CD4-positive, alpha-beta T cell treated with Interleukin-17A for 1 hour (primary cell): ENCODE measurements around the gene CPHXL2.

Experiments
- DNase-seq: peaks from one replicate; pipeline ENCODE4 v3.0.0-alpha.2; 2020

The CPHXL2 gene

DNA sequence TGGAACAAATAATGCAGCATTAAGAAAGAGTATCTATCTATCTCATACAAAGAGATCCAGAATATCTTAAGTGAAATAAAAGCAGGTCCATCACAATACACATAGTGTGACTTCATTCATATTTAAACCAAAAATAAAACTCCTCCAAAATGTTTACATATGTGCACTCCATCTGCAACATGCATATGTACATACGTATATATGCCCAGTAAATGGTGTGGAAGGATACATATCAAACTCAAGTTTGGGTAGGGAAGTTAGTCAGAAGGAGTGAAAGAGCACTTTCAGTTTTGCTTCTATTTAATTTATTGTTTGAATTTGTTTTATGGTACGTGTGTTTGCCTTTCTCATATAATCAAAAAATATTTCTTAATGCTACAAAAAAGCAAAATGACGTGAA, 41.8 kb downstream of the CPHXL2 start:
- DNase-seq, result no peak

- no peak for DNase-seq
Measured at GRCh38 chr16:75632857-75633256, 44.0 kb downstream of the CPHXL2 start.

GRCh38 chr16:75630052-75630451, 46.8 kb downstream of the CPHXL2 start:
- DNase-seq, result no peak

GRCh38 chr16:75629132-75629531, 47.7 kb downstream of the CPHXL2 start:
- no peak for DNase-seq

DNA sequence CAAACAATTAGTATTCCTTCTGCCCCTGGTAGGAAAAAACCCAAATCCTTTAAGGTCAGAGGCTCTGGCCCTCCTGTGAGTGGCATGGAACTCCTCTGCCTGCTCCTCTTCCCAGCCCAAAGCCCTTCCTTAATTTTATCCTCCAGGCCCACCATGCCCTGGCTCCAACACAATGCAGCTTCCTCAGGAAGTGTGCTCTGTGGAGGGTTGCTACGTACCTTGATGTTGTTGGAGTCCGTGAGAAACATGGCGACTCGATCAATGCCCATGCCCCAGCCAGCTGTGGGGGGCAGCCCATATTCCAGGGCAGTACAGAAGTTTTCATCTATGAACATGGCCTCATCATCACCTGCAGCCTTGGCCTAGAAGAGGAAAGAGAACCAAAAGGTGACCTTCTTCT, 48.5 kb downstream of the CPHXL2 start:
- no peak for DNase-seq

DNA sequence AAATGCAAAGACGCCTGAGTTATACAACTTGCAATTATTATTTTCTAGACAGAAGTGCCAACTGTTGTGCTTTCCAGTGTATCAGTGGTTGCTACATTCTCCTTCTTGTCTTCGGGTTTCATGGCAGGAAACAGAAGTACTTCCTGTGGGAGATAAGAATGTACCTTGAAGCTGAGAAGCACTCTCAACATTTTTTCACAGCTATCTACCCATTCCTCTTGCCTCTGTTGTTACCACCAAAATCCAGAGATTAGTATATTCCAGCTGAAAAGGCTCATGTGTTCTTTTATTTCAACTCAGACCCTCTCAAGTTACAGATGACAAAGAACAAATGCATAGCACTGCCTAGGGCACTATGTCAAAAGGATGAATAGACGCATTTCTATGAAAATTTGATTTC, 49.0 kb downstream of the CPHXL2 start:
- peak; percentile 50 for DNase-seq

DNA sequence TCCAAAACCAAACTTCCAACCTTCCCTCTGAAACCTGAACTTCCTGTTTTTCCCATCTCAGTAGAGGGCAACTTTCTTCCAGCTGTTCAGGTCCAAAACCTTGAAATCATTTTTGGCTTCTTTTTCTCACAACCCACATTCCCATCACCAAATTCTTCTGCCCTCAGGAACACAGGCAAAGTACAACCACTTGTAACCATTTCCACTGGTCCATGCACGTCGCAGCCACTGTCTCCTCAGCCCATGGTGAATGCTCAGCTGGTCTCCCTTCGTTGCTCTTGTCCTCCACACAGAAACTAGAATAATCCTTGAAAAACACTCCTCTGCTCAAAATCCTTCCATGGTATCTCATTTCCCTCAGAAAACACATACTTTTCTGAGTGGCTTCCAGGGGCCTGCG, 50.0 kb downstream of the CPHXL2 start:
- no peak for DNase-seq

GRCh38 chr16:75624921-75625334, 51.9 kb downstream of the CPHXL2 start:
- DNase-seq, result no peak

GRCh38 chr16:75622761-75623605, 53.8 kb downstream of the CPHXL2 start, which contains the start of gene ADAT1:
ADAT1 (minus strand) TSS chr16:75623281; CDS start chr16:75620799, 2,482 bp downstream.
- DNase-seq, result peak; percentile 98

- peak; percentile 62 for DNase-seq
Measured at GRCh38 chr16:75621170-75621477, 55.7 kb downstream of the CPHXL2 start.

DNA sequence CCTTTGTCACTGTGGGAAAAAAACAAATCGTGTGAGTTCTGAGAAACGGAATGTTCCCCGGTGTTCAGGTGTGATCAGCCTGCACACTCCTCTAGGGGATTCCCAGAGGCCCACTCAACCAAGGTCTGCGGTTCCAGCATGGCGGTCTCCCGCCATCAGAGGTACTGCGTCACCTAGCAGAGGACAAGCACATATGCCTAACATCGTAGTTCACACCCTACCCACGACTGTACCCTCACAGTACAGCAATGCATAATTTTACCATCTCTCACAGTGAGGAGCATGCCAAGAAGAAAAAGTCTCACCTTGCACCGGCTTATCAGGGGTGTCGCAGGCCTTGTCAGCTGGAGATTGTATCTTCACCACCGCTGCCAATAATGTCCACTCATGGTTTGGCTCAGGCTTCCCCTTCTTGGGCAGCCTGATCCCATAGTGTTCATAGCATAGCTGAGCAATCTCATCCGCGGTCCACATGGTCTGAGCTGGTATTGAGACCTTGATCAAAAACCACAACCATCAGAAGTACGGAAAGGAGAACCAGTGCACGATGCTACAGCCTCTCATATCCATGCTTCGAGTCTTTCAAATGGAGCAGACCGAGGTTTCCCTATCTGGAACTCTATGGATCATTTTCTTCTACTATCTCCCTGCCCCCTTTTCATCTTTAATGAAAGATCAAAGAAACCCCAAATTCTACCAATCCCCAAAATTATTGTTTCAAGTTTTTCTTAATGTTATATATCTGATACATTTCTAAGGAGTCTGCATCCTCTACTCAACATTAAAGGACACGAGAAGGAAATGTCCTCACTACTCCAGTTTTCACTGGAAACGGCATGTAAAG, 56.3 kb downstream of the CPHXL2 start:
- peak; percentile 86 for DNase-seq

- DNase-seq, result no peak
Measured at GRCh38 chr16:75618780-75619179, 58.0 kb downstream of the CPHXL2 start.

- DNase-seq, result no peak
Measured at GRCh38 chr16:75617121-75617520, 59.7 kb downstream of the CPHXL2 start.

- peak; percentile 64 for DNase-seq
Measured at GRCh38 chr16:75616521-75617010, 60.2 kb downstream of the CPHXL2 start.

DNA sequence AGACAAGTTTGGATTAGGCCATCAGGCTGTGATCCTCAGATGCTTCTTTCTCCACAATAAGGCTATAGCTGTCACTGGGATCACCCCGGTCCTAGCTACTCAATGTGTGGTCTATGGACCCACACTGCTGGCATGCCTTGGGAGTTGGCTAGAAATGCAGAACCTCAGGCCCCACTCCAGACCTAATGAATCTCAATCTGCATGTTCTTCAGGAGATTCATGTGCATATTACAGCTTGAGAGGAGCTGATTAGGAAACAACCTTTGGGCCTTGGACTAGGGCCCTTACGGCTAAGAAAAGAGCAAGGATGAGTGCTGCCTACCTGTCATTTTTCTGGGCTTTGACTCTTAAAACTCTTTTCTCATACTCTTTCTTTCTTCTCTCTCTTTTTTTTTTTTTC, 61.2 kb downstream of the CPHXL2 start:
- DNase-seq, result no peak

GRCh38 chr16:75614066-75614897, 62.5 kb downstream of the CPHXL2 start:
- no peak for DNase-seq
